ENCODE data around the gene MPP2.
"Not testable (repeated sequence)": the region's sequence is repeated elsewhere in the genome, so short reads cannot be mapped to it uniquely, and the experiment has no call there.

DNA sequence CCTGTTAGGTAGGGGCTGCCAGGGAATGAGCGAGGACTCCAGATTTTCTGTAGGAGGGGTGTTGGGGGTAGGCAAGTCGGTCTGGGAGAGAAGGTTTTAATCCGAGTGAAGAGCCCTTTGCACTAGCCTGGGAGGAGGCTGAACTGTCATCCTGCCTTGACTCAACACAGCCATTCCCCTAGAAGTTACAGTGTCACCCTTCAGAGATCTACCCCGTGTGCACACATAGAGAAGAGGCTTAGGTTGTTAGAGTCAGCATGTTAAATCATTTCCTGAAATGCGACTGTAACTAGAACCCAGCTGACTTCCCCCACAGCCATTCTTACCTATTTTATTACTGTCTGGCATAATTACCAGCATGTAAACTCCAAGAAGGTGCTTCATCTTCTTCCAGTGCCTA lies 20.6 kb upstream of the MPP2 start:
- TF ChIP-seq, protein P1, sequence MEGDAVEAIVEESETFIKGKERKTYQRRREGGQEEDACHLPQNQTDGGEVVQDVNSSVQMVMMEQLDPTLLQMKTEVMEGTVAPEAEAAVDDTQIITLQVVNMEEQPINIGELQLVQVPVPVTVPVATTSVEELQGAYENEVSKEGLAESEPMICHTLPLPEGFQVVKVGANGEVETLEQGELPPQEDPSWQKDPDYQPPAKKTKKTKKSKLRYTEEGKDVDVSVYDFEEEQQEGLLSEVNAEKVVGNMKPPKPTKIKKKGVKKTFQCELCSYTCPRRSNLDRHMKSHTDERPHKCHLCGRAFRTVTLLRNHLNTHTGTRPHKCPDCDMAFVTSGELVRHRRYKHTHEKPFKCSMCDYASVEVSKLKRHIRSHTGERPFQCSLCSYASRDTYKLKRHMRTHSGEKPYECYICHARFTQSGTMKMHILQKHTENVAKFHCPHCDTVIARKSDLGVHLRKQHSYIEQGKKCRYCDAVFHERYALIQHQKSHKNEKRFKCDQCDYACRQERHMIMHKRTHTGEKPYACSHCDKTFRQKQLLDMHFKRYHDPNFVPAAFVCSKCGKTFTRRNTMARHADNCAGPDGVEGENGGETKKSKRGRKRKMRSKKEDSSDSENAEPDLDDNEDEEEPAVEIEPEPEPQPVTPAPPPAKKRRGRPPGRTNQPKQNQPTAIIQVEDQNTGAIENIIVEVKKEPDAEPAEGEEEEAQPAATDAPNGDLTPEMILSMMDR (conservative IDR thresholded peaks at IDR 0.05; ENCODE audit: low read length), result not testable (repeated sequence)
- not testable (repeated sequence) for TF ChIP-seq EZH2phosphoT487 (IDR thresholded peaks at IDR 0.05; ENCODE audit: borderline replicate concordance, low read depth, low read length)
